ENCODE results near the gene KRT10.

Gene KRT10

GRCh38 chr17:40795019-40795667 lies 27.3 kb downstream of the KRT10 start:
- H3K4me3 ChIP-seq (ENCODE audit: low read depth, low read length) = no peak overlapping the region
- TF ChIP-seq, protein P1, sequence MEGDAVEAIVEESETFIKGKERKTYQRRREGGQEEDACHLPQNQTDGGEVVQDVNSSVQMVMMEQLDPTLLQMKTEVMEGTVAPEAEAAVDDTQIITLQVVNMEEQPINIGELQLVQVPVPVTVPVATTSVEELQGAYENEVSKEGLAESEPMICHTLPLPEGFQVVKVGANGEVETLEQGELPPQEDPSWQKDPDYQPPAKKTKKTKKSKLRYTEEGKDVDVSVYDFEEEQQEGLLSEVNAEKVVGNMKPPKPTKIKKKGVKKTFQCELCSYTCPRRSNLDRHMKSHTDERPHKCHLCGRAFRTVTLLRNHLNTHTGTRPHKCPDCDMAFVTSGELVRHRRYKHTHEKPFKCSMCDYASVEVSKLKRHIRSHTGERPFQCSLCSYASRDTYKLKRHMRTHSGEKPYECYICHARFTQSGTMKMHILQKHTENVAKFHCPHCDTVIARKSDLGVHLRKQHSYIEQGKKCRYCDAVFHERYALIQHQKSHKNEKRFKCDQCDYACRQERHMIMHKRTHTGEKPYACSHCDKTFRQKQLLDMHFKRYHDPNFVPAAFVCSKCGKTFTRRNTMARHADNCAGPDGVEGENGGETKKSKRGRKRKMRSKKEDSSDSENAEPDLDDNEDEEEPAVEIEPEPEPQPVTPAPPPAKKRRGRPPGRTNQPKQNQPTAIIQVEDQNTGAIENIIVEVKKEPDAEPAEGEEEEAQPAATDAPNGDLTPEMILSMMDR (conservative IDR thresholded peaks at IDR 0.05; ENCODE audit: low read depth, low read length) = no peak
- no peak for DNase-seq (ENCODE audit: low read depth)

DNA sequence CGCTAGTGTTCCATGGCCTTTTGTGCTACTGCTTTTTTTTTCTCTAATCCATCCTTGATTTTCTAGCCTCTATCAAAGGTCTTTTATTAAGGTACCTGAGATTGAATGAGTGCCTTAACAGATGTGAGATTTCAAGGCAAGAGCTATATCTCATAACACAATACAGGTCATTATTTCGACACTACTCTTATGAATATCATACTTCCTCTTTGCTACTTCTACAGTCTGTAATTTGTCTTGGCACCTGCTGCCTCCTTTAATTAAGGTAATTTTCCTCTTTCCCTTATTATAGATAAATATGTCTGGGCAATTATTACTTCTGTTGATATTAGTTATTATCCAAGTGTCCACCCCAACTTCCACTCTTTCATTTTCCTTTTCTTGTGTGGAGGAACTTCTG lies 27.9 kb downstream of the KRT10 start:
- DNase-seq (ENCODE audit: low read depth) = no peak
- TF ChIP-seq, protein P1 (conservative IDR thresholded peaks at IDR 0.05; ENCODE audit: low read depth, low read length) = no peak

GRCh38 chr17:40793832-40794231 lies 28.6 kb downstream of the KRT10 start:
- no peak overlapping the region for H3K4me3 ChIP-seq (ENCODE audit: low read depth, low read length)
- no peak for DNase-seq (ENCODE audit: low read depth)
- TF ChIP-seq, protein P1 (conservative IDR thresholded peaks at IDR 0.05; ENCODE audit: low read depth, low read length) = no peak

More for the DNA sequence above, 27.9 kb downstream of the KRT10 start:
- H3K4me3 ChIP-seq (ENCODE audit: low read depth, low read length) = no peak overlapping the region

GRCh38 chr17:40791787-40792436 lies 30.5 kb downstream of the KRT10 start:
- H3K4me3 ChIP-seq (ENCODE audit: low read depth, low read length) = no peak overlapping the region
- peak; percentile 68 for DNase-seq (ENCODE audit: low read depth)
- TF ChIP-seq, protein P1 (conservative IDR thresholded peaks at IDR 0.05; ENCODE audit: low read depth, low read length) = peak; percentile 72

DNA sequence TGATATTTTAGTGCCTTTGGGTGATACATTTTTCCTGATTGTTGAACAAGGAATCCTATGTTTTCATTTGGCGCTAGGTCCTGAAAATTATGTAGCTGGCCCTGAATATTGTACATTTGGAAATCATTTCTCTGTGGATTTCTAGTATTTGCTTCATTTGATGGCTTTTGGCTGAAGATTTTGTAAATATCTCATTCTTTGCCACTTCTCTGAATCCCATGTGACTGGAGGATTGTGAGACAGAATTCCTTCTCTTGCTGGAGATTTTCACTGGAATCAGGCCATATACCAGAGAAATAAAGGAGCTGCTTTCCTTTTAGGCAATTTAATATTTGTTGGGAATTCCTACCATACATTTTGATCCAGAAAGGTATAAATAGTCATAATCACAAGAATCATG lies 31.3 kb downstream of the KRT10 start:
- DNase-seq (ENCODE audit: low read depth) = no peak
- TF ChIP-seq, protein P1 (conservative IDR thresholded peaks at IDR 0.05; ENCODE audit: low read depth, low read length) = no peak
- H3K4me3 ChIP-seq (ENCODE audit: low read depth, low read length) = no peak overlapping the region

DNA sequence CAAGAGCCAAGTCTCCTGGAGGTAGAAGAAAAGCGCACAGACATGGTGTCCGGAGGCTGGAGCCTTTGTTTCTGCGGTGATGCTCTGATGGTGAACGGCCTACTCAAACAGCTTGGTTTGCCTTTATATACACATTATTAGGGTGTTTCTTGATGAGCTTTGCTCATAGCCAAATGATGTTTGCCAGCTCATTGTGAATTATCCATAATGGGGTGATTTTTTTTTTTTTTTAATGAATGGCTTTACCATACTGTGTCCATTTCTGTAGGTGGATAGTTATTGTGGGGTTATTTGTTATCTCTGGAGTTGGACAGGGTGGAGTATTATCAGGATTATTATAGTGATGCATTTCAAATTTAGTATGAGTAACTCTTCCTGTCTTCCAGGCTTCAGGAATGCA lies 40.0 kb downstream of the KRT10 start, which contains the start of gene KRT27:
Gene KRT27, minus strand, starts transcription at position 101 of the 400 bp plus-strand sequence. Its CDS starts 57 bp downstream, at position 44.
- no peak for DNase-seq (ENCODE audit: low read depth)
- TF ChIP-seq, protein P1 (conservative IDR thresholded peaks at IDR 0.05; ENCODE audit: low read depth, low read length) = no peak
- no peak within 1 kb of the TSS for H3K4me3 ChIP-seq (ENCODE audit: low read depth, low read length)

Measured in choroid plexus epithelial cell (primary cell).